Activated CD4-positive, alpha-beta T cell treated with anti-CD3 and anti-CD28 coated beads, Interleukin-2, amount 10 ng/mL, durations not matched to agents 24 days and 14 days (primary cell): Measurements from ENCODE around the gene JADE3. TPM values are rescaled to one million over a fixed set of nuclear protein-coding genes. Genes with fewer than 3 reads are reported as not detected.
"Not testable (repeated sequence)": the region's sequence is repeated elsewhere in the genome, so short reads cannot be mapped to it uniquely, and the experiment has no call there.

Experiments
- DNase-seq: peaks from one replicate; pipeline ENCODE4 v3.0.0; 2022
- H3K27ac Mint-ChIP-seq: one replicate; pipeline ENCODE4 v1.8.0; 2022; ENCODE audit warnings: mild to moderate bottlenecking, mixed read lengths
- H3K27me3 Mint-ChIP-seq: one replicate; pipeline ENCODE4 v1.8.0; 2022; ENCODE audit warnings: mixed read lengths
- H3K36me3 Mint-ChIP-seq: one replicate; pipeline ENCODE4 v1.8.0; 2022; ENCODE audit warnings: low read depth, mild to moderate bottlenecking, mixed read lengths
- H3K4me1 Mint-ChIP-seq: one replicate; pipeline ENCODE4 v1.8.0; 2021; ENCODE audit warnings: mixed read lengths
- H3K4me3 Mint-ChIP-seq: one replicate; pipeline ENCODE4 v1.8.0; 2022; ENCODE audit warnings: mild to moderate bottlenecking, moderate library complexity, mixed read lengths
- H3K9me3 Mint-ChIP-seq: one replicate; pipeline ENCODE4 v1.8.0; 2021; ENCODE audit warnings: mixed read lengths
- intact Hi-C: fragments of 100-400 bp; cut with micrococcal nuclease; formaldehyde crosslinking; loops from one replicate; pipeline ENCODE4 v1.15.1; 2023
- total RNA-seq: library from RNA; stranded (reverse); gene quantifications from 2 replicates; pipeline ENCODE4 v1.2.3, GENCODE V29; 2022

Gene JADE3
- total RNA-seq, 1 donor from 2014 or later, result 1.5 TPM

- H3K36me3 Mint-ChIP-seq, result no peaks in the 10 kb centered on the region
- no peak overlapping the region for H3K27ac Mint-ChIP-seq
- intact Hi-C loops, result loop anchor here (5.0 kb wide), 2 partner anchors 64 to 76 kb away; partner anchors contain the start of gene RP2
- H3K4me1 Mint-ChIP-seq, result peaks cover 8% of the 10 kb centered on the region
- DNase-seq, result peak; percentile 51
- H3K4me3 Mint-ChIP-seq, result peak overlapping the region; percentile 81
- no peaks in the 10 kb centered on the region for H3K9me3 Mint-ChIP-seq
- peaks cover 55% of the 10 kb centered on the region for H3K27me3 Mint-ChIP-seq
Observed at GRCh38 chrX:46913667-46914066, 1.4 kb downstream of the JADE3 start.

DNA sequence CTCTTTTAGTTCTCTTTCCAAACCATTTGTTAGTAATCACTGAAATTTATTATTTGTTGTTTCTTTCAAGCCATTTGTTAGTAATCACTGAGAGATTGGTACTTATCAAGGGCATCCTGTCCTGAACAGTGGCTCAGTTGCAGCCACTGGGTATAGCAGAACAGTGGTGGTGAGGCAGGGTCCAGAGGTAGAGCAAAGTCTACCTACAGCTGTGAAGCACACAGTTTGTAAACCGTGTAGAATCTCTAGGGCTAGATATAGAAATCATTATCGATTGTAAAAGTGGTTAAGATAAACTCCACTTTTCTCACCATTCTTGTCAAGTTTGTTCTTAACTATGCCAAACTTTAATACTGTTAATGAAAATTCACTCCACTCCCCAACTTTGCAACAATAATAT, 4.1 kb downstream of the JADE3 start:
- H3K27me3 Mint-ChIP-seq, result peaks cover 44% of the 10 kb centered on the region
- H3K36me3 Mint-ChIP-seq, result no peaks in the 10 kb centered on the region
- DNase-seq, result no peak
- H3K27ac Mint-ChIP-seq, result no peak overlapping the region
- intact Hi-C loops, result no loop called here
- no peak overlapping the region for H3K4me3 Mint-ChIP-seq
- H3K9me3 Mint-ChIP-seq, result no peaks in the 10 kb centered on the region
- peaks cover 8% of the 10 kb centered on the region for H3K4me1 Mint-ChIP-seq

GRCh38 chrX:46917622-46918021, 5.4 kb downstream of the JADE3 start:
- intact Hi-C loops, result no loop called here
- Mint-ChIP-seq H3K27me3 (peaks cover 42% of the 10 kb centered on the region), H3K36me3 (no peaks in the 10 kb centered on the region), H3K4me3 (no peak overlapping the region), H3K27ac (no peak overlapping the region), H3K4me1 (peaks cover 8% of the 10 kb centered on the region), H3K9me3 (no peaks in the 10 kb centered on the region)
- no peak for DNase-seq

DNA sequence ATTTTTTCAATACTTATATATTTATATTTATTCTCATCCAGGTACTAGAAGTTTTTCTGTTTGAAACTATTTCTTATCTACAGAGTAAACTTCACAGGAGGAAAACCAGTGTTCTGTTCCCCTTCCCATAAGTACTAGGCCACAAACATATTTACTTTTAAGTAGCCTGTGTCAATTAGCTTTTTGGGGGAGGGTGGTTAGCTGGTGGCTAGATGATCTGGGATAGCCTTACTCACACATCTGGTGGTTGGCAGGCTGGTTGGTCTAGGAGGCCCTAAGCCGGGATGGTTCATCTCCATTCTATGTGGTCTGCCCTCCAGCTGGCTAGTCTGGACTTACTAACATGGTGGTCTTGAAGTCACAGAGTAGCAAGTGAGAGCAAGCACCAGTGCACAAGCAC, 6.2 kb downstream of the JADE3 start:
- Mint-ChIP-seq H3K4me3 (no peak overlapping the region), H3K27me3 (peaks cover 41% of the 10 kb centered on the region), H3K4me1 (peaks cover 8% of the 10 kb centered on the region), H3K36me3 (no peaks in the 10 kb centered on the region), H3K9me3 (no peaks in the 10 kb centered on the region), H3K27ac (no peak overlapping the region)
- intact Hi-C loops, result no loop called here
- no peak for DNase-seq

- H3K36me3 Mint-ChIP-seq, result no peaks in the 10 kb centered on the region
- no peak overlapping the region for H3K4me3 Mint-ChIP-seq
- intact Hi-C loops, result no loop called here
- DNase-seq, result no peak
- H3K9me3 Mint-ChIP-seq, result no peaks in the 10 kb centered on the region
- no peak overlapping the region for H3K27ac Mint-ChIP-seq
- H3K27me3 Mint-ChIP-seq, result peaks cover 26% of the 10 kb centered on the region
- no peaks in the 10 kb centered on the region for H3K4me1 Mint-ChIP-seq
Observed at GRCh38 chrX:46920235-46920634, 8.0 kb downstream of the JADE3 start.

DNA sequence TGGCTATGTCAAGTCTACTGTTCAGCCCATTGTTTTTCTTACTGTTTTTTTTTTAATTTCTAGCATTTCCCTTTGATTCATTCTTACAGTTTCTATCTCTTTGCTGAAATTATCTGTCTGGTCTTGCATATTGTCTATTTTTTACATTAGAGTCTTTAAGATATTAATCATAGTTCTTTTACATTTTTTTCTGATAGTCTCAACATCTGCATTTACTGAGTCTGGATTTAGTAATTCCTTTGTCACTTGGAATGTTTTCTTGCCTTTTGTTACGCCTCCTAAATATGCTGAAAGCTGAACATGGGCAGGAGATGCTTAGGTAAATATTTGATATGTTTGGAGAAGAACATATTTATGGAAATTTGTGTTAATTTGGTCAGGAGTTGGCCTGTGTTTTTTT, 10.4 kb downstream of the JADE3 start:
- Mint-ChIP-seq H3K4me3 (no peak overlapping the region), H3K4me1 (no peaks in the 10 kb centered on the region), H3K36me3 (no peaks in the 10 kb centered on the region), H3K27me3 (peaks cover 11% of the 10 kb centered on the region), H3K27ac (no peak overlapping the region), H3K9me3 (no peaks in the 10 kb centered on the region)
- no peak for DNase-seq
- intact Hi-C loops, result no loop called here

DNA sequence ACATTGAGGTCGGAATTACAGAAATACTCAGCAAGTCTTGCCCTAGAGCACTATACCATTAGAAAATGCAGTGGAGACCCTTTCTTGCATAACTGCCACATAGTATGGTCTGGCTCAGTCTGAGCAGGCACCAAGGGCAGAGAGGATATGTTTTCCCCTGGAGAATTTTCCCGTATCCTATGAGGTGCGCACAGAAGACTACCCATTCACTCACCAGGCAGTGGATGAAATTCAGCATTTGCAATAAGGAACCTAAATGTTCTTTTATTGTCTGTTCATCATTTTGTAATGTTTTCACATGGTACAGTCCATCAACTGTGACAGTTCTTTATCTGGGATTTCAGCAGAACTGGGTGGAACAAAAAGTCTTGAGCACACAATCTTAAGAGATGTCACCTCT, 15.5 kb downstream of the JADE3 start:
- H3K4me3 Mint-ChIP-seq, result no peak overlapping the region

GRCh38 chrX:46929439-46930261, 17.4 kb downstream of the JADE3 start:
- Mint-ChIP-seq H3K4me1 (no peaks in the 10 kb centered on the region), H3K4me3 (no peak overlapping the region), H3K9me3 (no peaks in the 10 kb centered on the region), H3K36me3 (no peaks in the 10 kb centered on the region), H3K27ac (no peak overlapping the region), H3K27me3 (peaks cover 2% of the 10 kb centered on the region)
- intact Hi-C loops, result no loop called here
- no peak for DNase-seq

More for the DNA sequence above, 15.5 kb downstream of the JADE3 start:
- intact Hi-C loops, result no loop called here
- H3K9me3 Mint-ChIP-seq, result no peaks in the 10 kb centered on the region
- no peak for DNase-seq
- peaks cover 2% of the 10 kb centered on the region for H3K27me3 Mint-ChIP-seq
- no peaks in the 10 kb centered on the region for H3K36me3 Mint-ChIP-seq
- no peak overlapping the region for H3K27ac Mint-ChIP-seq
- H3K4me1 Mint-ChIP-seq, result no peaks in the 10 kb centered on the region

DNA sequence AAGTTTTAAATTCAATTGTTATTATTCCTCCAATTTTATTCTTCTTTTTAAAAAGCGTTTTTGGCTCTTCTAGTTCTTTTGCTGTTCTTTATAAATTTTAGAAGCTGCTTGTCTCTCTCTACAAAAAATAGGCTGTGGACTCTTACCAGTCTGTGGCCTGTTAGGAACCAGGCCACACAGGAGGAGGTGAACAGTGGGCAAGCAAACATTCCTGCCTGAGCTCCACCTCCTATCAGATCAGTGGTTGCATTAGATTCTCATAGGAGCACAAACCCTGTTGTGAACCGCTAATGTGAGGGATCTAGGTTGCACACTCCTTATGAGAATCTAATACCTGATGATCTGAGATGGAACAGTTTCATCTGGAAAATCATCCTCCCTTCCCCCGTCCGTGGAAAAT, 23.1 kb downstream of the JADE3 start:
- intact Hi-C loops, result no loop called here
- Mint-ChIP-seq H3K4me3 (no peak overlapping the region), H3K4me1 (no peaks in the 10 kb centered on the region), H3K27me3 (peaks cover 4% of the 10 kb centered on the region), H3K9me3 (no peaks in the 10 kb centered on the region), H3K27ac (no peak overlapping the region), H3K36me3 (no peaks in the 10 kb centered on the region)
- no peak for DNase-seq

- H3K27me3 Mint-ChIP-seq, result peaks cover 7% of the 10 kb centered on the region
- intact Hi-C loops, result no loop called here
- no peak overlapping the region for H3K4me3 Mint-ChIP-seq
- H3K4me1 Mint-ChIP-seq, result no peaks in the 10 kb centered on the region
- no peaks in the 10 kb centered on the region for H3K9me3 Mint-ChIP-seq
- no peaks in the 10 kb centered on the region for H3K36me3 Mint-ChIP-seq
- H3K27ac Mint-ChIP-seq, result no peak overlapping the region
- DNase-seq, result no peak
Observed at GRCh38 chrX:46938589-46938988, 26.4 kb downstream of the JADE3 start.

GRCh38 chrX:46941341-46941740, 29.1 kb downstream of the JADE3 start:
- peaks cover 8% of the 10 kb centered on the region for H3K27me3 Mint-ChIP-seq
- intact Hi-C loops, result no loop called here
- no peak overlapping the region for H3K27ac Mint-ChIP-seq
- DNase-seq, result no peak
- no peak overlapping the region for H3K4me3 Mint-ChIP-seq
- no peaks in the 10 kb centered on the region for H3K36me3 Mint-ChIP-seq
- no peaks in the 10 kb centered on the region for H3K9me3 Mint-ChIP-seq
- no peaks in the 10 kb centered on the region for H3K4me1 Mint-ChIP-seq

DNA sequence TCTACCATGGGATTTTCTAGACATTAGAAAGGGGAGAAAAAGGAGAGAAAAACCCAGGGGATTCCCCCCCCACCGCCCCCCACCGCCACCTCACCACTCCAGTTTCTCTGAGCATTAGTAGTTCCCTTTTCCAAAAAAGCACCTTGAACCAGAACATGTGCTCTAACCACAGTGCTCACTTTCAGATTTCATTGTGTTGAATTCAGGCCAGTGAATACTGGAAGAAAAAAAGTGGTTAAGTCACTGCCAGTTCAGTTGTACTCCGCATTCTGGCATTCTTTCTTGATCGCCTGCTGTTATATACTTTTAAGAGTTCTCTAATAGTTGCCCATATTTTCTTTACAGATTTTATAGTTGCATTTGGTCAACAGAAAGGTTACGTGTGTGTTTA, 40.9 kb downstream of the JADE3 start:
- Mint-ChIP-seq H3K27ac (no peak overlapping the region), H3K36me3 (no peaks in the 10 kb centered on the region), H3K9me3 (no peaks in the 10 kb centered on the region), H3K4me1 (peaks cover 2% of the 10 kb centered on the region), H3K4me3 (no peak overlapping the region), H3K27me3 (peaks cover 3% of the 10 kb centered on the region)
- DNase-seq, result no peak
- intact Hi-C loops, result no loop called here

GRCh38 chrX:46953597-46953996, 41.4 kb downstream of the JADE3 start:
- Mint-ChIP-seq H3K27ac (no peak overlapping the region), H3K36me3 (no peaks in the 10 kb centered on the region), H3K4me1 (peaks cover 2% of the 10 kb centered on the region), H3K27me3 (peaks cover 3% of the 10 kb centered on the region), H3K9me3 (no peaks in the 10 kb centered on the region), H3K4me3 (no peak overlapping the region)
- intact Hi-C loops, result no loop called here
- no peak for DNase-seq

GRCh38 chrX:46954716-46955115, 42.5 kb downstream of the JADE3 start:
- H3K9me3 Mint-ChIP-seq, result no peaks in the 10 kb centered on the region
- peaks cover 3% of the 10 kb centered on the region for H3K27me3 Mint-ChIP-seq
- intact Hi-C loops, result no loop called here
- no peak overlapping the region for H3K27ac Mint-ChIP-seq
- H3K36me3 Mint-ChIP-seq, result no peaks in the 10 kb centered on the region
- H3K4me1 Mint-ChIP-seq, result peaks cover 2% of the 10 kb centered on the region
- no peak for DNase-seq
- no peak overlapping the region for H3K4me3 Mint-ChIP-seq

DNA sequence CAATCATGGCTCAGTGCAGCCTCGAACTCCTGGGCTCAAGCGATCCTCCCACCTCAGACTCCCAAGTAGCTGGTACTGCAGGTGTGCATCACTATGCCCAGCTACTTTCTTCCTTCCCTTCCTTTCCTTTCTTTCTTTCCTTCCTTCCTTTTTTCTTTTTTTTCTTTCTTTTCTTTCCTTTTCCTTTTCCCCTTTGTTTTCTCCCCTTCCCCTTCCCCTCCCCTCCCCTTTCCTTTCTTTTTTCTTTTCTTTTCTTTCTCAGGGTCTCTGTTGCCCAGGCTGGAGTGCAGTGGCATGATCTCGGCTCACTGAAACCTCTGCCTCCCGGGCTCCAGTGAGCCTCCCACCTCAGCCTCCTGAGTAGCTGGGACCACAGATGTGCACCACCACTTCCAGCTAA, 44.4 kb downstream of the JADE3 start:
- DNase-seq, H3K27me3 Mint-ChIP-seq, H3K27ac Mint-ChIP-seq, H3K4me1 Mint-ChIP-seq, intact Hi-C loops, H3K9me3 Mint-ChIP-seq, H3K36me3 Mint-ChIP-seq, H3K4me3 Mint-ChIP-seq: not testable (repeated sequence)
